Stromal cell of bone marrow (primary cell): ENCODE results near the gene PCDHGC3.

Source experiments
- DNase-seq: peaks from one replicate; pipeline ENCODE4 v3.0.0-alpha.2; 2012; ENCODE audit warnings: low read depth

PCDHGC3 gene

DNA sequence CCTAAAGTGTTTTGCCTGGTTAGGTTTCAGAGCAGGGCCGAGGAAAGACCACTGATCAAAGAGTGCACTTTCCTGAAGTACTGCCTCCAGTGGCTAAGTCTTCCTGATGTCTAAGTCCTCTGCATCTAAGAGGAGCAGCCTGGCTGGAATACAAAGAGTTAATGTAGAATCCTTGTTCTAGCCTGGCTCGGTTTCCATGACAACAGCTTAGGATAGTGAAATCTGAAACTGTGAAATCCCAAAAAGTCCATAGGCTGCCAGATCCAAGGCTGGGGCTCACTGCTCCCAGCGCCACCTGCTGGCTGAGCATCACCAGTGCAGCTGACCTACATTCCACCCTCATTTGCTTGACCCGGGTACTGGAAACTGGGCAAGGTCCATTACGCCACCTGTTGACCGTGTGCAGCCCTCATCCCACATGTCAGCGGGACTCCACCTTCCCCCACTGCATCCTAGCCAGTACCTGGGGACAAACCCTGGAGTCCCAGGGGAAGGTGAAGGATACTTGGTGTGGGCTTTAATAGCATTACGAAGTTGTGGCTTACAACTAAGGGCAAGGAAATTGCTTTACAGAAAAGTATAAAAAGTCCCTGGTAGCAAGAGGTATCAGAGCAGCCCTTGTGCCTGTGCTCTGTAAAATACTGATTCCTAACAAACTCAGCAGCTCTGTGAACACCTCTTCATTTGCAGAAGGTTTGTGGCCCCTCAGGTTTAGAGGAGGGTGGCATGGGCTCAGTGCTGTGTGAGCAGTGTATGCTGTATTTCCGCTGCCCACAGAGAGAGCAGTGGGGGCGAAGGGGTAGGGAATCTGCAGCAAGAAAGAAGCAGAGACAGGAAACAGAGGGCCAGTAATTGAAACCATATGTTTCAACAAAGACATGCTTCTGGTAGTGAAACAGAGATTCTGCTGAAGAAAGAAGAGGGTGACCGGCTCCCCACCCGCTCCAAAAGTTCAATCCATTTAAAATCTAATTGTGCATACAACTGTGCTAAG, 49.1 kb downstream of the PCDHGC3 start:
- peak; percentile 96 for DNase-seq

DNA sequence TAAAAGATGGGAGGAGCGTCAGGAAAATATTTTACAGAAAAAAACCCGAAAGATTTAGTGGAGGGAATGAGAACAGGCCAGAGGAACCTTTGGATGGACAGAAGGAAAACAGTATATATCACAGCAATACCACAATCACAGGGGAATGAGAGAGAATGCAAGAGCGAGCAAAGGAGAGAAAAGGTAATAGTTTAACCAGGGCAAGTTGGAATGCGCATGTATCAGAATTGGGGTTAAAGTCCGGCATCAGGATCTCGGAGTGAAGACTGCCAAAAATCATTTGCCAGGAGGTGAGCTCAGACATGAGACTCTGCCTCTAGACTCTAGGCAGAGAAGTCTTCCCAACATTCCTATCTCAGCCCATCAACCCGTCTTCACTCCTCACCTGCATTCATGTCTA, 49.9 kb downstream of the PCDHGC3 start:
- DNase-seq = no peak

DNA sequence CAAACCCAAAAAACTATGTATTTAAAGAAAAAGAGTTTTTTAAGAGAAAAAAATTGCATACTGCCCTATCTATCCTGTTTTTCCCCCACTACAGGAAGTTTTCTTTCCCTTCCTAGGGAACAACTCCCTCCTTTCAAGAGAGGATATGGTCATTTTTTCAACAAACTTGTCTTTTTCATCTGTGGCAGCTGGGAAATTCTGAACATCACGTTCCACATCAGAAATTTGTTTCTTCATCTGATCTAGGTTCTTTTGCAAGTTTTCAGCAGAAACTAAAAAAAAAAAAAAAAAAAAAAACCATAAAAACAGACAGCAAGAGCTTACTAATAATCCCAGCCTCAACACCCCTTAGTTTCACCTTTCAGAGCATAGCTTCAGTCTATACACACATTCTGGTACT, 51.7 kb downstream of the PCDHGC3 start:
- DNase-seq = no peak
